CD4-positive, alpha-beta T cell (primary cell): ENCODE results near the gene GPR107. TPM values are rescaled to one million over a fixed set of nuclear protein-coding genes. Genes with fewer than 3 reads are reported as not detected.

Experiments
- ATAC-seq: fragments of 200-7000 bp; cut with Tn5 transposase; one replicate; pipeline ENCODE4 v1.10.0; 2022; ENCODE audit warnings: mild to moderate bottlenecking; ENCODE audit not compliant: poor library complexity
- CTCF ChIA-PET: fragments of 350-600 bp; sonication (Branson Sonifier 250); formaldehyde crosslinking; loops from one replicate; lab custom pipeline; 2021; ENCODE audit warnings: antibody characterized with exemption, inconsistent platforms; lab: Charles Lee
- POLR2A ChIA-PET: fragments of 350-600 bp; sonication (Branson Sonifier 250); formaldehyde crosslinking; loops from one replicate; lab custom pipeline; 2021; ENCODE audit warnings: antibody characterized with exemption, inconsistent platforms; lab: Charles Lee
- DNase-seq, 14 experiments: peaks; one replicate each; pipeline ENCODE4 v3.0.0-alpha.2; 2013 to 2020; ENCODE audit warnings: mixed read lengths in 2 of 14
- H3K27ac ChIP-seq, 2 donors: one replicate each; pipeline versions ENCODE4 v1.5.1 to v1.7.0; 2013; ENCODE audit warnings: low read length in 2 of 2, low read depth in 1 of 2, mild to moderate bottlenecking in 1 of 2
- H3K27me3 ChIP-seq, 2 experiments: 1 replicate in 1 of 2; 2 replicates in 1 of 2; pipeline versions ENCODE4 v1.6.1 to v1.7.0; 2013; ENCODE audit warnings: low read length in 2 of 2, control low read depth in 1 of 2, mild to moderate bottlenecking in 1 of 2, moderate library complexity in 1 of 2; ENCODE audit not compliant: insufficient read depth in 2 of 2, control insufficient read depth in 1 of 2
- H3K36me3 ChIP-seq: one replicate; pipeline ENCODE4 v1.6.1; 2013; ENCODE audit warnings: low read length, control low read depth; ENCODE audit not compliant: insufficient read depth
- H3K4me1 ChIP-seq: one replicate; pipeline ENCODE4 v1.6.1; 2013; ENCODE audit warnings: low read length, control low read depth; ENCODE audit not compliant: insufficient read depth
- H3K4me3 ChIP-seq: one replicate; pipeline ENCODE4 v1.5.1; 2013; ENCODE audit warnings: mild to moderate bottlenecking, low read length, moderate library complexity
- H3K9me3 ChIP-seq, 2 experiments: 1 replicate in 1 of 2; 2 replicates in 1 of 2; pipeline versions ENCODE4 v1.6.1 to v1.7.0; 2013; ENCODE audit warnings: low read length in 2 of 2, mild to moderate bottlenecking in 2 of 2, control low read depth in 1 of 2, moderate library complexity in 1 of 2; ENCODE audit not compliant: control insufficient read depth in 1 of 2, insufficient read depth in 1 of 2
- H3K27ac Mint-ChIP-seq: one replicate; pipeline ENCODE4 v1.8.0; 2020; ENCODE audit warnings: mixed read lengths
- H3K27me3 Mint-ChIP-seq: one replicate; pipeline ENCODE4 v1.8.0; 2021; ENCODE audit warnings: mixed read lengths
- H3K36me3 Mint-ChIP-seq: one replicate; pipeline ENCODE4 v1.8.0; 2021; ENCODE audit warnings: low read depth, mixed read lengths
- H3K4me1 Mint-ChIP-seq: one replicate; pipeline ENCODE4 v1.8.0; 2021; ENCODE audit warnings: low read depth, mixed read lengths
- H3K4me3 Mint-ChIP-seq: one replicate; pipeline ENCODE4 v1.8.0; 2020; ENCODE audit warnings: mild to moderate bottlenecking, mixed read lengths
- H3K9me3 Mint-ChIP-seq: one replicate; pipeline ENCODE4 v1.8.0; 2020; ENCODE audit warnings: mixed read lengths
- CTCF ChIP-seq: fragments of 200-600 bp; IDR thresholded peaks from one replicate; pipeline ENCODE4 v1.8.0; 2022; ENCODE audit warnings: antibody characterized with exemption, mild to moderate bottlenecking
- intact Hi-C, 2 experiments: fragments of 100-400 bp; cut with DNase I in 1 of 2; cut with micrococcal nuclease in 1 of 2; formaldehyde crosslinking; loops; one replicate each; pipeline versions ENCODE4 v1.15.1 to v1.9.0; 2023 to 2025; cut with DNase I, micrococcal nuclease
- total RNA-seq, 174 experiments: library from RNA in 2 of 174; stranded (reverse) in 2 of 174; gene quantifications; one replicate each; pipeline ENCODE4 v1.2.3 and lab custom pipeline; 2021 to 2026

The GPR107 gene
- total RNA-seq, 2 experiments from 2014 or later, result 18.9 to 19.2 TPM

- Mint-ChIP-seq H3K9me3 (no peaks in the 10 kb centered on the region), H3K36me3 (peaks cover 41% of the 10 kb centered on the region), H3K4me1 (peaks cover 85% of the 10 kb centered on the region), H3K4me3 (peak overlapping the region; percentile 100), H3K27me3 (no peaks in the 10 kb centered on the region), H3K27ac (peak overlapping the region; percentile 99)
- Histone ChIP-seq H3K4me3 (peak overlapping the region; percentile 93), H3K36me3 (no peaks in the 10 kb centered on the region), H3K27ac (peak overlapping the region; percentile 84 to 88), H3K27me3 (no peaks in the 10 kb centered on the region), H3K4me1 (peaks cover 47% of the 10 kb centered on the region), H3K9me3 (no peaks in the 10 kb centered on the region)
- ChIA-PET POLR2A (interaction anchor here (0.8 to 9.2 kb wide), 14 partner anchors 9 to 173 kb away, joined by 3 to 206 read pairs (median 5); partner anchors contain the start of gene GPR107), CTCF (interaction anchor here (1.0 to 1.6 kb wide), 4 partner anchors 41 to 134 kb away, joined by 3 to 4 read pairs (median 4); no protein-coding TSS in a partner anchor)
- no peak for TF ChIP-seq CTCF
- DNase-seq (peak in 2 of 14 experiments; percentile 20 to 38), ATAC-seq (no peak)
- intact Hi-C loops, result loop anchor here (2.0 to 5.0 kb wide), 3 partner anchors 54 to 204 kb away; partner anchors contain the start of genes C9orf78 (in 1 of the 2) and USP20 (in 1 of the 2)
Measured at GRCh38 chr9:130040984-130041647, 12.6 kb upstream of the GPR107 start.

GRCh38 chr9:130041648-130042405 lies 11.9 kb upstream of the GPR107 start:
- Mint-ChIP-seq H3K36me3 (peaks cover 36% of the 10 kb centered on the region), H3K27me3 (no peaks in the 10 kb centered on the region), H3K4me3 (peak overlapping the region; percentile 100), H3K4me1 (peaks cover 82% of the 10 kb centered on the region), H3K27ac (peak overlapping the region; percentile 99), H3K9me3 (no peaks in the 10 kb centered on the region)
- intact Hi-C loops, result loop anchor here (2.0 to 5.0 kb wide), 5 partner anchors 55 to 207 kb away; partner anchors contain the start of genes C9orf78 (in 2 of the 2) and USP20 (in 2 of the 2)
- no peaks in the 10 kb centered on the region for H3K27me3 ChIP-seq
- ATAC-seq (no peak), DNase-seq (peak in 1 of 14 experiments; percentile 28)
- CTCF ChIA-PET, result interaction anchor here (0.9 to 1.6 kb wide), 4 partner anchors 42 to 157 kb away, joined by 3 to 5 read pairs (median 4); no protein-coding TSS in a partner anchor
- H3K4me3 ChIP-seq, result peak overlapping the region; percentile 93
- POLR2A ChIA-PET, result interaction anchor here (0.8 to 9.2 kb wide), 15 partner anchors 9 to 207 kb away, joined by 3 to 206 read pairs (median 4); partner anchors contain the start of genes C9orf78 and USP20
- peak overlapping the region; percentile 84 to 88 for H3K27ac ChIP-seq
- peaks cover 40% of the 10 kb centered on the region for H3K4me1 ChIP-seq
- no peaks in the 10 kb centered on the region for H3K36me3 ChIP-seq
- no peaks in the 10 kb centered on the region for H3K9me3 ChIP-seq
- no peak for TF ChIP-seq CTCF

GRCh38 chr9:130042406-130042884 lies 11.3 kb upstream of the GPR107 start:
- no peaks in the 10 kb centered on the region for H3K27me3 ChIP-seq
- CTCF ChIA-PET, result interaction anchor here (0.6 to 1.6 kb wide), 4 partner anchors 11 to 157 kb away, joined by 3 to 5 read pairs (median 4); no protein-coding TSS in a partner anchor
- H3K4me1 Mint-ChIP-seq, result peaks cover 78% of the 10 kb centered on the region
- peaks cover 35% of the 10 kb centered on the region for H3K4me1 ChIP-seq
- peak overlapping the region; percentile 100 for H3K4me3 Mint-ChIP-seq
- H3K4me3 ChIP-seq, result peak overlapping the region; percentile 93
- no peaks in the 10 kb centered on the region for H3K9me3 Mint-ChIP-seq
- peak overlapping the region; percentile 84 to 88 for H3K27ac ChIP-seq
- ATAC-seq, result no peak
- peaks cover 31% of the 10 kb centered on the region for H3K36me3 Mint-ChIP-seq
- peak overlapping the region; percentile 99 for H3K27ac Mint-ChIP-seq
- no peaks in the 10 kb centered on the region for H3K9me3 ChIP-seq
- no peaks in the 10 kb centered on the region for H3K36me3 ChIP-seq
- intact Hi-C loops, result loop anchor here (2.0 to 5.0 kb wide), 4 partner anchors 55 to 208 kb away; partner anchors contain the start of genes C9orf78 (in 2 of the 2) and USP20 (in 2 of the 2)
- no peaks in the 10 kb centered on the region for H3K27me3 Mint-ChIP-seq
- POLR2A ChIA-PET, result interaction anchor here (0.6 to 9.2 kb wide), 16 partner anchors 10 to 207 kb away, joined by 3 to 206 read pairs (median 6); partner anchors contain the start of genes C9orf78, GPR107 and USP20
- DNase-seq, result peak in 6 of 14 experiments; percentile 32 to 56 (median 48)
- no peak for TF ChIP-seq CTCF
